ENCODE data around the gene PCF11. TPM values are rescaled to one million over a fixed set of nuclear protein-coding genes. Genes with fewer than 3 reads are reported as not detected.

PCF11 gene
- polyA plus RNA-seq (2013, experiment 1 of 2), result 36.6 TPM
- polyA plus RNA-seq (2013, experiment 2 of 2), result 39.0 TPM

DNA sequence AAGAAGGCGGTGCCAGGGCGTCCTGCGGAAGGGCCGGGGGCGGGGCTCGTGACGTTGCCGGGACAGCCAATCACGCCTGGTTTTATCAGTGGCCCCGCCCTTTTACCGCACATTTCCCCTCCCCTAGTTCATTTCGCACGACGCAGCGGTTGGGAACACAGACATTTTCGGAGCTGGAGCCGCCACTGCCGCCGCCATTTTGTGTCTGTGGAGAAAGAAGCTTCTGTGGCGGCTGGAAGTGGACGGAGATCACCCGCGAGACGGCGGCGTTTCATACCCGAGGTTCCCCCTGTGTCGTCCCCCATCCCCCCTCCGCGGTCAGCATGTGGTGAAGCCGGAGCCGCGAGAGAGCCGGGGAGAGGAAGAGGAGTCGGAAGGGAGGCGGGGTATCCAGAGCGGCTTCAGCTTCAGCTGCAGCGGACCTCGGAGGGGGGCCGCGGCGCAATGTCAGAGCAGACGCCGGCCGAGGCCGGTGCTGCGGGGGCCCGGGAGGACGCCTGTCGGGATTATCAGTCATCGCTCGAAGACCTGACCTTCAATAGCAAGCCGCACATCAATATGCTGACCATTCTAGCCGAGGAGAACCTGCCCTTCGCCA lies at the start of gene PCF11:
TSS of gene PCF11 (plus strand) at position 136 of the 598 bp plus-strand sequence. CDS start at position 445, 309 bp downstream.
- no peaks in the 10 kb centered on the region for H3K4me1 ChIP-seq (ENCODE audit: control insufficient read depth, insufficient read depth, low read length, poor library complexity, severe bottlenecking)
- H3K9me3 ChIP-seq (ENCODE audit: control insufficient read depth, low read length), result no peaks in the 10 kb centered on the region
- H3K27ac ChIP-seq (ENCODE audit: low read depth, low read length, severe bottlenecking), result peak within 1 kb of the TSS; percentile 98
- H3K4me3 ChIP-seq (ENCODE audit: extremely low read depth, insufficient read depth, low read length, poor library complexity, severe bottlenecking), result peak within 1 kb of the TSS; percentile 100
- 0 to 1% methylated on average over 43 of the region's 55 CpGs for WGBS, 2 experiments (ENCODE audit: insufficient coverage in 2 of 2)
- H3K36me3 ChIP-seq (ENCODE audit: control insufficient read depth, insufficient read depth, low read length), result peaks cover 30% of the 10 kb centered on the region

DNA sequence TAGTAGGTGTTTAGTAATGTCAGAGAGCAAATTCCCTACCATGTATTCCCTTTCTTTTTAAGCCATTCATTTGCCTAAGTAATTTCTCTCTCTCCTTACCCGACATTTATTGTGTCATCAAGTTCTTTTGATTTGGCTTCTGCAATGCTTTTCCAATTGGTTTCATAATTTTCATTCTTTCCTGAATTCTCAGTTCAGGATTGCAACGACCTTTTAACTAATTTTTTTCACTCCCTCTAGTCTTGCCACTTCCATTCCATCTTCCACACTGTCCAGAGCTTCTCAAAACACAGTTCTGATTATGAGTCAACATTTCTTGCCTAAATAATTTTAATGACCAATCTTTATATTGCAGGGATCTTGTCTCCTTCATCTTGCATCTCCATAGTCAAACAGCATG lies 44.0 kb upstream of the PCF11 start:
- WGBS, 2 experiments (ENCODE audit: insufficient coverage in 2 of 2), result 71 to 84% methylated on average over 2 of the region's 2 CpGs
- Histone ChIP-seq H3K9me3 (ENCODE audit: control insufficient read depth, low read length) (no peaks in the 10 kb centered on the region), H3K27ac (ENCODE audit: low read depth, low read length, severe bottlenecking) (no peak overlapping the region), H3K4me1 (ENCODE audit: control insufficient read depth, insufficient read depth, low read length, poor library complexity, severe bottlenecking) (peaks cover 3% of the 10 kb centered on the region), H3K36me3 (ENCODE audit: control insufficient read depth, insufficient read depth, low read length) (no peaks in the 10 kb centered on the region), H3K4me3 (ENCODE audit: extremely low read depth, insufficient read depth, low read length, poor library complexity, severe bottlenecking) (no peak overlapping the region)

DNA sequence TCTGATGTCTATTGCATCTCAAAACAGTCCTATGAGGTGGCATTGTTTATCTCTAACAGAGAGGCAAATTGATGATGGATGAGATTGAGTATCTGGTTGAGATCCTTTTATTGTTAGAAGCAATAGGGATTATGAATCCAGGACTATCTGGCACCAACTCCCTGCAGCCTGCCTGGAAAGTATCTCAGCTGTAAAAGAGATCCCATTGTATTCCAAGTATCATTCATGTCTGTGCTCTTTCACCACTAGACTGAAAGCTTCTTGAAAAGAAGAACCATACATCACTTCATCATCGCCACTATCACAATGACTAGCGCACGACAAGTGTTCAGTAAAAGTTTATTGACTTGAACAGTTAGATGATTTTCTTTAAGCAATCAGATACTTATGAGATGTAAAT lies 41.9 kb upstream of the PCF11 start:
- Histone ChIP-seq H3K27ac (ENCODE audit: low read depth, low read length, severe bottlenecking) (peak overlapping the region; percentile 41), H3K9me3 (ENCODE audit: control insufficient read depth, low read length) (no peaks in the 10 kb centered on the region), H3K4me3 (ENCODE audit: extremely low read depth, insufficient read depth, low read length, poor library complexity, severe bottlenecking) (no peak overlapping the region), H3K36me3 (ENCODE audit: control insufficient read depth, insufficient read depth, low read length) (no peaks in the 10 kb centered on the region), H3K4me1 (ENCODE audit: control insufficient read depth, insufficient read depth, low read length, poor library complexity, severe bottlenecking) (peaks cover 3% of the 10 kb centered on the region)
- no CpG with 5 or more reads among the region's 3 CpGs for WGBS, 2 experiments (ENCODE audit: insufficient coverage in 2 of 2)

- Histone ChIP-seq H3K36me3 (ENCODE audit: control insufficient read depth, insufficient read depth, low read length) (no peaks in the 10 kb centered on the region), H3K9me3 (ENCODE audit: control insufficient read depth, low read length) (no peaks in the 10 kb centered on the region), H3K27ac (ENCODE audit: low read depth, low read length, severe bottlenecking) (peak overlapping the region; percentile 41), H3K4me1 (ENCODE audit: control insufficient read depth, insufficient read depth, low read length, poor library complexity, severe bottlenecking) (peaks cover 3% of the 10 kb centered on the region), H3K4me3 (ENCODE audit: extremely low read depth, insufficient read depth, low read length, poor library complexity, severe bottlenecking) (no peak overlapping the region)
- WGBS, 2 experiments (ENCODE audit: insufficient coverage in 2 of 2), result 75 to 88% methylated on average over 4 to 5 of the region's 5 CpGs
These were observed 41.4 kb upstream of the PCF11 start for GRCh38 chr11:83115551-83115950.

GRCh38 chr11:83116015-83116641 lies 40.8 kb upstream of the PCF11 start:
- WGBS, 2 experiments (ENCODE audit: insufficient coverage in 2 of 2), result 86 to 88% methylated on average over 1 of the region's 3 CpGs
- H3K4me1 ChIP-seq (ENCODE audit: control insufficient read depth, insufficient read depth, low read length, poor library complexity, severe bottlenecking), result peaks cover 3% of the 10 kb centered on the region

GRCh38 chr11:83118814-83119213 lies 38.1 kb upstream of the PCF11 start:
- no peaks in the 10 kb centered on the region for H3K36me3 ChIP-seq (ENCODE audit: control insufficient read depth, insufficient read depth, low read length)
- peaks cover 3% of the 10 kb centered on the region for H3K4me1 ChIP-seq (ENCODE audit: control insufficient read depth, insufficient read depth, low read length, poor library complexity, severe bottlenecking)
- no peak overlapping the region for H3K27ac ChIP-seq (ENCODE audit: low read depth, low read length, severe bottlenecking)
- no peak overlapping the region for H3K4me3 ChIP-seq (ENCODE audit: extremely low read depth, insufficient read depth, low read length, poor library complexity, severe bottlenecking)
- no peaks in the 10 kb centered on the region for H3K9me3 ChIP-seq (ENCODE audit: control insufficient read depth, low read length)

More at GRCh38 chr11:83116015-83116641, 40.8 kb upstream of the PCF11 start:
- Histone ChIP-seq H3K4me3 (ENCODE audit: extremely low read depth, insufficient read depth, low read length, poor library complexity, severe bottlenecking) (no peak overlapping the region), H3K9me3 (ENCODE audit: control insufficient read depth, low read length) (no peaks in the 10 kb centered on the region), H3K36me3 (ENCODE audit: control insufficient read depth, insufficient read depth, low read length) (no peaks in the 10 kb centered on the region), H3K27ac (ENCODE audit: low read depth, low read length, severe bottlenecking) (peak overlapping the region; percentile 41)

GRCh38 chr11:83119216-83119615 lies 37.7 kb upstream of the PCF11 start:
- Histone ChIP-seq H3K4me3 (ENCODE audit: extremely low read depth, insufficient read depth, low read length, poor library complexity, severe bottlenecking) (no peak overlapping the region), H3K36me3 (ENCODE audit: control insufficient read depth, insufficient read depth, low read length) (no peaks in the 10 kb centered on the region), H3K27ac (ENCODE audit: low read depth, low read length, severe bottlenecking) (no peak overlapping the region), H3K9me3 (ENCODE audit: control insufficient read depth, low read length) (no peaks in the 10 kb centered on the region), H3K4me1 (ENCODE audit: control insufficient read depth, insufficient read depth, low read length, poor library complexity, severe bottlenecking) (peaks cover 3% of the 10 kb centered on the region)
- WGBS, 2 experiments (ENCODE audit: insufficient coverage in 2 of 2), result no CpG with 5 or more reads among the region's 3 CpGs

DNA sequence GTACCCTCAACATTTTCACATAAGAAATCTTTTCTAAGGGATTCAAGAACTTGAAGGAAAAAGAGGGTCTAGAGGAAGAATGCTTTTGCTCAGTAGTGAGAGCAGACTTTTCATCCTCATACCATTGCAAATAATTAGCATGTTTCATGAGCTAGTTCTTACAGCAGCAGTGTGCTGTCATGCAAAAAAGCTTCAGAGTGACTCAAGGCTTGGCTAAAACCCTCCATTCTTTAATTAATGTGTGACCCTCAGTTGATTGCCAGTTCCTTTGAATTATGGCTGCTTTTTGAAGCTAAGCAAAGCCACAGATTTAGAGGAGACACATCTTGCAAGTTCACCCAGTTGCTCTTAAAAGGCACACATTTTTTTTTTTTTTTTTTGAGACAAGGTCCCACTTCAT lies 36.6 kb upstream of the PCF11 start:
- Histone ChIP-seq H3K36me3 (ENCODE audit: control insufficient read depth, insufficient read depth, low read length) (no peaks in the 10 kb centered on the region), H3K27ac (ENCODE audit: low read depth, low read length, severe bottlenecking) (no peak overlapping the region), H3K9me3 (ENCODE audit: control insufficient read depth, low read length) (no peaks in the 10 kb centered on the region), H3K4me3 (ENCODE audit: extremely low read depth, insufficient read depth, low read length, poor library complexity, severe bottlenecking) (no peak overlapping the region), H3K4me1 (ENCODE audit: control insufficient read depth, insufficient read depth, low read length, poor library complexity, severe bottlenecking) (peaks cover 3% of the 10 kb centered on the region)

- Histone ChIP-seq H3K4me3 (ENCODE audit: extremely low read depth, insufficient read depth, low read length, poor library complexity, severe bottlenecking) (no peak overlapping the region), H3K9me3 (ENCODE audit: control insufficient read depth, low read length) (no peaks in the 10 kb centered on the region), H3K4me1 (ENCODE audit: control insufficient read depth, insufficient read depth, low read length, poor library complexity, severe bottlenecking) (no peaks in the 10 kb centered on the region), H3K27ac (ENCODE audit: low read depth, low read length, severe bottlenecking) (no peak overlapping the region), H3K36me3 (ENCODE audit: control insufficient read depth, insufficient read depth, low read length) (no peaks in the 10 kb centered on the region)
These were observed 34.9 kb upstream of the PCF11 start for GRCh38 chr11:83122050-83122449.

GRCh38 chr11:83122766-83123165 lies 34.2 kb upstream of the PCF11 start:
- no peaks in the 10 kb centered on the region for H3K9me3 ChIP-seq (ENCODE audit: control insufficient read depth, low read length)
- no peaks in the 10 kb centered on the region for H3K4me1 ChIP-seq (ENCODE audit: control insufficient read depth, insufficient read depth, low read length, poor library complexity, severe bottlenecking)
- no peak overlapping the region for H3K27ac ChIP-seq (ENCODE audit: low read depth, low read length, severe bottlenecking)
- WGBS, 2 experiments (ENCODE audit: insufficient coverage in 2 of 2), result no CpG with 5 or more reads among the region's 2 CpGs
- H3K4me3 ChIP-seq (ENCODE audit: extremely low read depth, insufficient read depth, low read length, poor library complexity, severe bottlenecking), result no peak overlapping the region
- no peaks in the 10 kb centered on the region for H3K36me3 ChIP-seq (ENCODE audit: control insufficient read depth, insufficient read depth, low read length)

DNA sequence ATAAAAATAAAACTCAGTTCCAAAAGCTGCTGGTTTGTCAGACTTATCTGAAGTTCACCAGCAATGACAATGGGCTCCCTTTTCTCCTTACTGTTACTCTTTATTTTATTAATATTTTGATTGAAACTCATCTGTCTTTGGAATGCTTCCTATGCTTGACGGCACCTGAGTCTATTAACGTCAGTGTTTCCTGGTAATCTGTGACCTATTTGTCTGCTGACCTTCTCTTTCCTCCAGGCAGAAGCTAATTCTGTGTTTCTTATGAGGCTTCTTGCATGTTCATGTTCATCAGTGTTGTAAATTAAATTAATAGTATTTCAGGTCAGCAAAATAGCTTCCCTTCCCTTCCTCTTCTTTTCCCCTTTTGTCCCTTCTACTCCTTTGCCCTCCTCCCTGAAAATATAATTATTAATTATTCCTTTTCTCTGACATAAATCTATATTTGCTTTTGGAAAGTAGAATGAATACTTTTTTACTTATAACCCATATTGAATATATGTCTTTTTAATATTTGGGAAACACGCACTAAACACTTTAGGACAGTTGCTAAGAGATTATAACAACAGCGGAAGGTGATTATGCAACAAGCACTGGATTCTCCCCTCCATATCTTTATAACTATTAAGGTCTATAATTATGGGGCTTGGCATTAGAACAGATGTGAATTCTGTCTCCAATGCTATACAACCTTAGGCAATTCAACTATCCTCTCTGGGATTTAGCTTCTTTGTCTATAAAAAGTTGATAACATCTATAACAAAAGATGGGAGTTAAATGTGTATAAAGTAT lies 32.1 kb upstream of the PCF11 start:
- Histone ChIP-seq H3K9me3 (ENCODE audit: control insufficient read depth, low read length) (no peaks in the 10 kb centered on the region), H3K4me3 (ENCODE audit: extremely low read depth, insufficient read depth, low read length, poor library complexity, severe bottlenecking) (no peak overlapping the region), H3K36me3 (ENCODE audit: control insufficient read depth, insufficient read depth, low read length) (no peaks in the 10 kb centered on the region), H3K4me1 (ENCODE audit: control insufficient read depth, insufficient read depth, low read length, poor library complexity, severe bottlenecking) (no peaks in the 10 kb centered on the region), H3K27ac (ENCODE audit: low read depth, low read length, severe bottlenecking) (no peak overlapping the region)
- WGBS, 2 experiments (ENCODE audit: insufficient coverage in 2 of 2), result 70 to 90% methylated on average over 2 of the region's 4 CpGs
